Heart right ventricle (tissue), 16 donors: ENCODE data around the gene HOXA10. TPM values are rescaled to one million over a fixed set of nuclear protein-coding genes. Genes with fewer than 3 reads are reported as not detected.

Experiments used
- ATAC-seq, 8 donors: fragments of 200-7000 bp; cut with Tn5 transposase; one replicate each; pipeline ENCODE4 v1.9.1; 2020; ENCODE audit warnings: mild to moderate bottlenecking in 8 of 8, moderate library complexity in 8 of 8, moderate number of reproducible peaks in 1 of 8
- DNase-seq, 2 donors: peaks; one replicate each; pipeline ENCODE4 v3.0.0-alpha.2; 2020
- H3K27ac ChIP-seq, 10 donors: fragments of 200-600 bp; sonication (generic) in 2 of 10; one replicate each; pipeline versions ENCODE4 v1.5.0 to v1.8.0; 2020 to 2022; ENCODE audit warnings: mild to moderate bottlenecking in 3 of 10
- H3K27me3 ChIP-seq, 7 donors: fragments of 200-600 bp; one replicate each; pipeline ENCODE4 v1.8.0; 2021 to 2022; ENCODE audit warnings: mild to moderate bottlenecking in 2 of 7
- H3K36me3 ChIP-seq, 9 donors: fragments of 200-600 bp; sonication (generic) in 1 of 9; one replicate each; pipeline versions ENCODE4 v1.5.0 to v1.8.0; 2020 to 2022; ENCODE audit warnings: mild to moderate bottlenecking in 2 of 9
- H3K4me1 ChIP-seq, 9 donors: fragments of 200-600 bp; sonication (generic) in 1 of 9; one replicate each; pipeline versions ENCODE4 v1.5.0 to v1.8.0; 2020 to 2022; ENCODE audit warnings: mild to moderate bottlenecking in 4 of 9
- H3K4me3 ChIP-seq, 10 donors: fragments of 200-600 bp; sonication (generic) in 2 of 10; one replicate each; pipeline versions ENCODE4 v1.5.0 to v1.8.0; 2020 to 2022; ENCODE audit warnings: mild to moderate bottlenecking in 7 of 10, moderate library complexity in 2 of 10
- H3K9me3 ChIP-seq, 11 donors: fragments of 200-600 bp in 10 of 11; sonication (generic) in 2 of 11; one replicate each; pipeline versions ENCODE4 v1.5.0 to v1.8.0; 2013 to 2022; ENCODE audit warnings: mild to moderate bottlenecking in 2 of 11, control low read depth in 1 of 11, moderate library complexity in 1 of 11
- WGBS, 2 donors: extraction: QIAGEN DNeasy Blood & Tissue Kit; methylation state at CpG; one replicate each; pipeline ENCODE4 v1.1.7; 2013; ENCODE audit warnings: inconsistent platforms in 1 of 2; 5-methylcytosine and 5-hydroxymethylcytosine counted together
- intact Hi-C, 10 donors: fragments of 100-400 bp; cut with DNase I; formaldehyde crosslinking; loops; one replicate each; pipeline versions ENCODE4 v1.11.1 to v1.14.2; 2022
- polyA plus RNA-seq, 2 donors: library from polyadenylated mRNA; stranded (reverse); fragments of 200-250 nt; gene quantifications; one replicate each; pipeline ENCODE4 v1.2.3, GENCODE V29; 2013
- total RNA-seq, 10 donors: library from RNA; stranded (reverse); fragmentation: NEBNext Ultra II Directional in 3 of 10; extraction: Animal tissue kit (Norgen Biotek cat#: 25700) in 3 of 10; gene quantifications; one replicate each; pipeline versions ENCODE4 v1.2.1 to v1.2.4, GENCODE V29; 2021 to 2023
- TF ChIP-seq, protein P1 (sequence below), 9 donors: fragments of 200-600 bp; sonication (generic) in 2 of 9; IDR thresholded peaks; one replicate each; pipeline versions ENCODE4 v1.5.0 to v1.8.0; 2021 to 2022; ENCODE audit warnings: antibody characterized with exemption in 9 of 9, mild to moderate bottlenecking in 5 of 9, moderate library complexity in 1 of 9
- donor health status: Arrhythmogenic right ventricular cardiomyopathy.
- donor health status: ischemic (EF 13 %, LVEDD 7.1; RV severe dilation, severe dysfunction).
- donor health status: healthy with polysubstance abuse.
- donor health status: DM: no; HTN: yes; CAD: no.
- donor health status: DM: no; HTN: no; CAD: no.
- donor health status: ischemic (EF 25% LVEDD 6.9; RV normal size, moderate dysfunction).
- donor health status: ischemic (EF 25% LVEDD 5.7; RV mildly dilated, moderate dysfunction).
- donor health status: healthy.
- donor health status: DM: yes; HTN: yes; CAD: no.
- donor health status: Ischemic cardiomyopathy.
- donor health status: ischemic (EF 35%, LVEDD 5.7; RV mildly dilated, moderate dysfunction).
- donor health status: nonischemic (EF 11% LVEDD 7.7; RV severe dilation, severe dysfunction).
- donor health status: DM: yes; HTN: yes; CAD: no.
- donor health status: PGD.
- donor health status: ischemic (EF 29% LVEDD 5.4; RV normal size, mild dysfunction).
- donor health status: nonischemic (EF 23%, LVEDD 6.1; RV moderate dilation, normal function).

Gene HOXA10
- total and polyA plus RNA-seq, 12 donors = 0.03 to 0.19 TPM; not detected in 10

DNA sequence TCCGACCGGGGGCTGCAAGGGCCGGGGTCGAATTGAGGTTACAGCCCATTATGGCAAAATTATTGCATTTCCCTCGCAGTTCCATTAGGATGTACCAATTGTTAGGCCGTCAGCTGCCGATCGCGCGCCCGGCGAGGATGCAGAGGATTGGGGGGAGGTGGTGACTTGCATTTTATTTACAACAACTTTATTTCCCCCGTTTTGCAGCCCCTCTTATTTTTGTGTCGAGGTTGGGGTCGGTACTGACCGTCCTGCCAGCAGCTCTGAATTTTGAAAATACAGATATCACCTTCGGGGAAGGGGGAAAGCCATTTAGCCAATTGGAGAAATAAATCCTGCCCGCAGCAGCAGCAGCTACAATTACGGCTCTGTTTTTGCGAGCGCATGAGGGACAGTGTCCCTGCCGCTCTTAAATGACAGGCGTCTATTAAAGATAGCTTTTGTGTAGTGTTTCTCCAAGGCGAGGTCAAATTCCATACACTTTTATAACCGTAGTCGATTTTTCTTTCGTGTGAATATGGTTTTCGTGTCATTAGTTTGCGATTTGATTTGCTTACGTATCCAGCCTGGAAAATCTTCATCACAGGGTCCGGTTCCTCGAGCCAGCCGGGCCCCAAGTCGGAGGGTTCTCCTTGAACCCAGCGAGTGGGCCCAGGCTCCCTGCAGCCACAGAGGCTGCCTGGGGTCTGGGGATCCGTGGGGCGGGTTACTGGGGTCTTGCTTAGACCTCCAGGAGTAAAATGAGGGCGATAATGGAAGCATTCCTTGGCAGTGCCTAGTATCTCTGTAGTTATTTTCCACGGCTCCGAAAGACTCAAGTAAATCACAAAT is 30.0 kb downstream of the HOXA10 start:
- intact Hi-C loops = no loop called here
- ATAC-seq (no peak), DNase-seq (no peak)
- peak overlapping the region in 2 of 10 donors; percentile 38 to 60 for H3K4me3 ChIP-seq
- no peak overlapping the region for H3K27ac ChIP-seq
- peaks cover 72 to 100% (median 100%) of the 10 kb centered on the region in 7 donors for H3K27me3 ChIP-seq
- 19 to 23% methylated on average over 40 of the region's 40 CpGs for WGBS, 2 donors
- H3K9me3 ChIP-seq = no peaks in the 10 kb centered on the region
- TF ChIP-seq, protein P1, sequence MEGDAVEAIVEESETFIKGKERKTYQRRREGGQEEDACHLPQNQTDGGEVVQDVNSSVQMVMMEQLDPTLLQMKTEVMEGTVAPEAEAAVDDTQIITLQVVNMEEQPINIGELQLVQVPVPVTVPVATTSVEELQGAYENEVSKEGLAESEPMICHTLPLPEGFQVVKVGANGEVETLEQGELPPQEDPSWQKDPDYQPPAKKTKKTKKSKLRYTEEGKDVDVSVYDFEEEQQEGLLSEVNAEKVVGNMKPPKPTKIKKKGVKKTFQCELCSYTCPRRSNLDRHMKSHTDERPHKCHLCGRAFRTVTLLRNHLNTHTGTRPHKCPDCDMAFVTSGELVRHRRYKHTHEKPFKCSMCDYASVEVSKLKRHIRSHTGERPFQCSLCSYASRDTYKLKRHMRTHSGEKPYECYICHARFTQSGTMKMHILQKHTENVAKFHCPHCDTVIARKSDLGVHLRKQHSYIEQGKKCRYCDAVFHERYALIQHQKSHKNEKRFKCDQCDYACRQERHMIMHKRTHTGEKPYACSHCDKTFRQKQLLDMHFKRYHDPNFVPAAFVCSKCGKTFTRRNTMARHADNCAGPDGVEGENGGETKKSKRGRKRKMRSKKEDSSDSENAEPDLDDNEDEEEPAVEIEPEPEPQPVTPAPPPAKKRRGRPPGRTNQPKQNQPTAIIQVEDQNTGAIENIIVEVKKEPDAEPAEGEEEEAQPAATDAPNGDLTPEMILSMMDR (IDR thresholded peaks at IDR 0.05) = peak in 1 of 9 donors; percentile 3
- H3K36me3 ChIP-seq = no peaks in the 10 kb centered on the region
- H3K4me1 ChIP-seq = peaks cover 0 to 68% (median 34%) of the 10 kb centered on the region in 9 donors

DNA sequence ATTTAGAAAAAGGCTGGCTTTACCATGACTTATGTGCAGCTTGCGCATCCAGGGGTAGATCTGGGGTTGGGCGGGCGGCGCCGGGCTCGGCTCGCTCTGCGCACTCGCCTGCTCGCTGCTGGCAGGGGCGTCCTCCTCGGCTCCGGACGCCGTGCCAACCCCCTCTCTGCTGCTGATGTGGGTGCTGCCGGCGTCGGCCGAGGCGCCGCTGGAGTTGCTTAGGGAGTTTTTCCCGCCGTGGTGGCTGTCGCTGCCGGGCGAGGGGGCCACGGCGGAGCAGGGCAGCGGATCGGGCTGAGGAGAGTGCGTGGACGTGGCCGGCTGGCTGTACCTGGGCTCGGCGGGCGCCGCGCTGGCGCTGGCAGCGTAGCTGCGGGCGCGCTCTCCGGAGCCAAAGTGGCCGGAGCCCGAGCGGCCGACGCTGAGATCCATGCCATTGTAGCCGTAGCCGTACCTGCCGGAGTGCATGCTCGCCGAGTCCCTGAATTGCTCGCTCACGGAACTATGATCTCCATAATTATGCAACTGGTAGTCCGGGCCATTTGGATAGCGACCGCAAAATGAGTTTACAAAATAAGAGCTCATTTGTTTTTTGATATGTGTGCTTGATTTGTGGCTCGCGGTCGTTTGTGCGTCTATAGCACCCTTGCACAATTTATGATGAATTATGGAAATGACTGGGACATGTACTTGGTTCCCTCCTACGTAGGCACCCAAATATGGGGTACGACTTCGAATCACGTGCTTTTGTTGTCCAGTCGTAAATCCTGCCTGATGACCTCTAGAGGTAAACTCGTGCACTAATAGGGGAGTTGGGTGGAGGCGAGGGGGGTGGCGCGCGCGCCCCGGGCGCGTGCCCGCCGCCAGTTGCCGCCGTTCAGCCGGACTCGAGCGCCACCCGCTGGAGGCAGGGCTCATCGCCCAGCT is 30.8 kb downstream of the HOXA10 start, which contains the start of gene HOXA5:
Gene HOXA5 (minus strand): TSS at position 659 of the 927 bp plus-strand sequence. CDS start 74 bp downstream, at position 585.
- WGBS, 2 donors = 4 to 8% methylated on average over 77 to 86 of the region's 86 CpGs
- intact Hi-C loops = no loop called here
- peak within 1 kb of the TSS; percentile 10 to 60 (median 36) for H3K4me3 ChIP-seq
- no peaks in the 10 kb centered on the region for H3K36me3 ChIP-seq
- DNase-seq (no peak), ATAC-seq (peak in 3 of 8 donors; percentile 34 to 50 (median 36))
- TF ChIP-seq, protein P1 (IDR thresholded peaks at IDR 0.05) = peak; percentile 7 to 62 (median 41)
- H3K27ac ChIP-seq = peak within 1 kb of the TSS in 1 of 10 donors; percentile 56
- H3K9me3 ChIP-seq = no peaks in the 10 kb centered on the region
- H3K4me1 ChIP-seq = peaks cover 0 to 62% (median 33%) of the 10 kb centered on the region in 9 donors
- peaks cover 67 to 100% (median 100%) of the 10 kb centered on the region in 7 donors for H3K27me3 ChIP-seq

DNA sequence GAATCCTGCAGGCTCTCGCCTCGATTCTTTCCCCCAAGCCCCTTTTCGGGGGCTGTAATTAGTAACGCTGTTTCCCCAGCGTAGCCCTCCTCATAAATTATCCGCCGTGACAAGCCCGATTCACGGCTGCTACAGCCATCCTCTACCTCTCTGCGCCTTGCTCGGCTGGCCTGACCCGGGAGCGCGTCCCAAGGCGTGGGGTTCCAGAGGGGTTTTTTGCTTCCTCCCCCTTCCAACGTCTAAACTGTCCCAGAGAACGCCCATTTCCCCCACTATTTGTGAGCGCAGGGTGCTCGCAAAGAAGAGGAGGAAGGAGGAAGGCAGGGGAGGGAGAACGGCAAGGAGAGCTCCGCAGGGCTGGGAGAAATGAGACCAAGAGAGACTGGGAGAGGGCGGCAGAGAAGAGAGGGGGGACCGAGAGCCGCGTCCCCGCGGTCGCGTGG is 31.5 kb downstream of the HOXA10 start:
- peak overlapping the region; percentile 10 to 60 (median 36) for H3K4me3 ChIP-seq
- 7 to 8% methylated on average over 29 of the region's 29 CpGs for WGBS, 2 donors
- H3K4me1 ChIP-seq = peaks cover 0 to 55% (median 26%) of the 10 kb centered on the region in 9 donors
- TF ChIP-seq, protein P1 (IDR thresholded peaks at IDR 0.05) = no peak
- H3K27ac ChIP-seq = peak overlapping the region in 1 of 10 donors; percentile 56
- H3K36me3 ChIP-seq = no peaks in the 10 kb centered on the region
- no peaks in the 10 kb centered on the region for H3K9me3 ChIP-seq
- DNase-seq (no peak), ATAC-seq (no peak)
- intact Hi-C loops = no loop called here
- H3K27me3 ChIP-seq = peaks cover 60 to 100% (median 100%) of the 10 kb centered on the region in 7 donors
